Karpas-422 (cell line): ENCODE data around the gene DNAJC8. TPM values are rescaled to one million over a fixed set of nuclear protein-coding genes. Genes with fewer than 3 reads are reported as not detected.

Source experiments
- DNase-seq: peaks from one replicate; pipeline ENCODE4 v3.0.0-alpha.2; 2015
- H2AFZ ChIP-seq: fragments of 200-600 bp; sonication (generic); 2 replicates; pipeline ENCODE4 v1.6.1; 2014; ENCODE audit warnings: antibody characterized with exemption, low read length, mixed read lengths
- H3K27ac ChIP-seq: fragments of 200-600 bp; sonication (generic); 2 replicates; pipeline ENCODE4 v1.5.1; 2014; ENCODE audit warnings: mild to moderate bottlenecking, low read length, moderate library complexity
- H3K27me3 ChIP-seq: fragments of 200-600 bp; sonication (generic); 2 replicates; pipeline ENCODE4 v1.6.1; 2014; ENCODE audit warnings: low read length, mixed read lengths
- H3K36me3 ChIP-seq: fragments of 200-600 bp; sonication (generic); 2 replicates; pipeline ENCODE4 v1.6.1; 2014; ENCODE audit warnings: low read length, mixed read lengths; ENCODE audit not compliant: insufficient read depth
- H3K4me1 ChIP-seq: fragments of 200-600 bp; sonication (generic); 2 replicates; pipeline ENCODE4 v1.6.1; 2014; ENCODE audit warnings: mild to moderate bottlenecking, low read length, mixed read lengths
- H3K4me2 ChIP-seq: fragments of 200-600 bp; sonication (generic); 2 replicates; pipeline ENCODE4 v1.6.1; 2014; ENCODE audit warnings: low read length, low read depth, mild to moderate bottlenecking; ENCODE audit not compliant: poor library complexity, severe bottlenecking
- H3K4me3 ChIP-seq: fragments of 200-600 bp; sonication (generic); 2 replicates; pipeline ENCODE4 v1.5.1; 2014; ENCODE audit warnings: mild to moderate bottlenecking, antibody characterized with exemption, low read length, mixed read lengths
- H3K79me2 ChIP-seq: fragments of 200-600 bp; sonication (generic); 2 replicates; pipeline ENCODE4 v1.6.1; 2014; ENCODE audit warnings: mild to moderate bottlenecking, low read length, mixed read lengths
- H3K9ac ChIP-seq: fragments of 200-600 bp; sonication (generic); 2 replicates; pipeline ENCODE4 v1.6.0; 2014; ENCODE audit warnings: low read length
- H3K9me2 ChIP-seq: fragments of 200-600 bp; sonication (generic), shearing (Covaris generic); replicated peaks from 2 replicates; pipeline ENCODE4 v1.6.0; 2014; ENCODE audit warnings: mild to moderate bottlenecking, low read length, moderate library complexity; ENCODE audit not compliant: insufficient read depth
- H3K9me3 ChIP-seq: fragments of 300-700, 200-600 bp; sonication (generic); 2 replicates; pipeline ENCODE4 v1.6.1; 2014; ENCODE audit warnings: low read length, mixed read lengths
- H4K20me1 ChIP-seq: fragments of 200-600 bp; sonication (generic); 2 replicates; pipeline ENCODE4 v1.6.1; 2014; ENCODE audit warnings: mild to moderate bottlenecking, antibody characterized with exemption, low read length, low read depth; ENCODE audit not compliant: insufficient read depth
- total RNA-seq: library from RNA; depleted of rRNA; stranded (reverse); fragments of >200 nt; shearing (Covaris generic); gene quantifications from 2 replicates; pipeline ENCODE4 v1.2.3, GENCODE V29; 2014; ENCODE audit warnings: low replicate concordance

The DNAJC8 gene
- total RNA-seq, 1 experiment from 2014 or later: 71.8 TPM

DNA sequence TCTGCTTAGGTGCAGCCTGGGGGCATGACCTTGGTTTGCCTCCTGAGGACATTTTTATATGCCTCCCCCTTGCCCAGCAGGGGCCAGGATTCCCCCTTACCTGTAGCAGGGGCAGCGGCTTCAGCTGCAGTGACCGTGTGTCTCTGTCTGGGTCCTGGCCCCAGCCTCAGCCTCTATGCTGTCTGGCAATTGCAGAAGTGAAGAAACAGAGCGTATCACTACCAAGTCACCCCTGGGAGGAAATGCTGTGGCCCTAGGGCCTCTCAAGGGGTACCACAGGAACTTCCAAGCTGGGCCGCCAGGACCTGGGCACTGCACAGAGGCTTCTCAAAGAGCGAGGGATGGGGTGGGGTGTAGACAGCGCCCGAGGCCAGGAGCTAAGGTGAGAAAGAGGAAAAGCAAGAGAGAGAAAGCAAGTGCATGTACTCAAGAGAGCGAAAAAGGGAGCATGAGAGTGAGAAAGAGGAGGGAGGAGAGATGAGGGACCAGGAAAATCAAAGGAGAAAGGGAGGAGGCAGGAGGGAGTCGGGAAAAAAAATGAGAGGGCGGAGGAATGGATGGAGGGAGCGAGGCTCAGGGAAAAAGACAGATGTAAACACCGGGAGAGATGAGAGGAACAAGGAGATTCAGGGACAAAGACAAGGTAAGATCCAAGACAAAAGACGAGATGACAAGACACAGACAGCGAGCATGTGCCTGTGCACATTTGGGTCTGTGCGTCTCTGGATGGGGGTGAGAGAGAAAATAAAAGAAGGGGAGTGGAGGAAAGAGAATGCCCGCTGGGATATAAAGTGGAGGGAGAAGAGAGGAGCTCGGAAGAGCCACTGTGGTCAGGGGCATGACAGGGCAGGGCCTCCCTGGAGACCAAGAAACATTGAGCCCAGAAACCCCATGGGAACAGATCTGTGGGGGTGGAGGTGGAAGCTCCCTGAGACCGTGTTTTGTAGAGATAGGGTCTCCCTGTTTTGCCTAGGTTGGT, 56.0 kb downstream of the DNAJC8 start, which contains the start of gene PTAFR:
Gene PTAFR (minus strand): TSS at position 199 of the 979 bp plus-strand sequence. CDS start 25,669 bp downstream, outside the sequence.
- Histone ChIP-seq H3K4me3 (peak within 1 kb of the TSS; percentile 93), H3K79me2 (peaks cover 25% of the 10 kb centered on the region), H3K36me3 (no peaks in the 10 kb centered on the region), H2AFZ (no peak within 1 kb of the TSS), H3K4me1 (peaks cover 71% of the 10 kb centered on the region), H3K27me3 (no peaks in the 10 kb centered on the region), H3K9ac (peak within 1 kb of the TSS; percentile 88), H3K9me3 (no peaks in the 10 kb centered on the region), H4K20me1 (no peaks in the 10 kb centered on the region), H3K4me2 (peak within 1 kb of the TSS; percentile 89), H3K27ac (peak within 1 kb of the TSS; percentile 96), H3K9me2 (no peaks in the 10 kb centered on the region)
- peak; percentile 94 for DNase-seq

DNA sequence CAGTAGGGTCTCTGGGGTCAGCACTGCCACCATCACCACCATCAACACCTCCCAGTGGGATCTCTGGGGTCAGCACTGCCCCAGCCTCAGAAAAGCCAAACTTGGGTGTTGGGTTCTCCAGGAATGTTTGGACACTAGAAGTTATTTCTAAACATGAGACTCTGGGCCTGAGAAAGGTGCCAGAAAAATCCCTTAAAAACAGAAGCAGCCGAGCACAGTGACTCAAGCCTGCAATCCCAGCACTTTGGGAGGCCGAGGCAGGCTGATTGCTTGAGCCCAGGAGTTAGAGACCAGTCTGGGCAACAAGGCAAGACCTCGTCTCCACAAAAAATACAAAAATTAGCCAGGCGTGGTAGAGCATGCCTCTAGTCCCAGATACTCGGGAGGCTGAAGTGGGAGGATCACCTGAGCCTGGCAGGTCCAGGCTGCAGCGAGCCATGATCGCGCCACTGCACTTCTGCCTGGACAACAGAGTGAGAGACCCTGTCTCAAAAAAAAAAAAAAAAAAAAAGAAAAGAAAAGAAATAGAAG, 56.8 kb downstream of the DNAJC8 start:
- Histone ChIP-seq H3K27me3 (no peaks in the 10 kb centered on the region), H3K9ac (peak overlapping the region; percentile 88), H3K36me3 (peaks cover 4% of the 10 kb centered on the region), H3K79me2 (peaks cover 33% of the 10 kb centered on the region), H3K9me2 (no peaks in the 10 kb centered on the region), H2AFZ (no peak overlapping the region), H3K4me1 (peaks cover 79% of the 10 kb centered on the region), H4K20me1 (no peaks in the 10 kb centered on the region), H3K4me2 (peak overlapping the region; percentile 89), H3K4me3 (peak overlapping the region; percentile 93), H3K27ac (peak overlapping the region; percentile 96), H3K9me3 (no peaks in the 10 kb centered on the region)
- peak; percentile 61 for DNase-seq

DNA sequence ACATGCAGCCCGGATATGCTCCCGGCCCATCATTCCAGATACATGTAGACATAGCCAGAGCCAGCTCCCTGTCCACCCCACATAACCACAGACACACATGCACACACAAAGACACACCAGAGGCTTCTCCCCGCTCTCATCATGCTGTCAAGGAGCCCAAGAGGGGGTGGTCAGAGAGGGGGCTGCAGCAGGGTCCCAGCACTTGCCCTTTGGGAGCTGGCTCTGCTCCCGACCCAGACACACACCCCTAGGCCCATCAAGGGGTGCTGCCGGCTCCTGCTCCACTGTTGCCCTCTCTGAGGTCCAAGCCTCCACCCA, 58.9 kb downstream of the DNAJC8 start:
- Histone ChIP-seq H3K9me2 (no peaks in the 10 kb centered on the region), H3K79me2 (peaks cover 48% of the 10 kb centered on the region), H3K4me1 (peaks cover 75% of the 10 kb centered on the region), H3K4me2 (peak overlapping the region; percentile 89), H3K9me3 (no peaks in the 10 kb centered on the region), H3K27ac (peak overlapping the region; percentile 96), H2AFZ (no peak overlapping the region), H3K4me3 (peak overlapping the region; percentile 93), H4K20me1 (no peaks in the 10 kb centered on the region), H3K27me3 (no peaks in the 10 kb centered on the region), H3K36me3 (peaks cover 10% of the 10 kb centered on the region), H3K9ac (peak overlapping the region; percentile 88)
- DNase-seq: no peak

DNA sequence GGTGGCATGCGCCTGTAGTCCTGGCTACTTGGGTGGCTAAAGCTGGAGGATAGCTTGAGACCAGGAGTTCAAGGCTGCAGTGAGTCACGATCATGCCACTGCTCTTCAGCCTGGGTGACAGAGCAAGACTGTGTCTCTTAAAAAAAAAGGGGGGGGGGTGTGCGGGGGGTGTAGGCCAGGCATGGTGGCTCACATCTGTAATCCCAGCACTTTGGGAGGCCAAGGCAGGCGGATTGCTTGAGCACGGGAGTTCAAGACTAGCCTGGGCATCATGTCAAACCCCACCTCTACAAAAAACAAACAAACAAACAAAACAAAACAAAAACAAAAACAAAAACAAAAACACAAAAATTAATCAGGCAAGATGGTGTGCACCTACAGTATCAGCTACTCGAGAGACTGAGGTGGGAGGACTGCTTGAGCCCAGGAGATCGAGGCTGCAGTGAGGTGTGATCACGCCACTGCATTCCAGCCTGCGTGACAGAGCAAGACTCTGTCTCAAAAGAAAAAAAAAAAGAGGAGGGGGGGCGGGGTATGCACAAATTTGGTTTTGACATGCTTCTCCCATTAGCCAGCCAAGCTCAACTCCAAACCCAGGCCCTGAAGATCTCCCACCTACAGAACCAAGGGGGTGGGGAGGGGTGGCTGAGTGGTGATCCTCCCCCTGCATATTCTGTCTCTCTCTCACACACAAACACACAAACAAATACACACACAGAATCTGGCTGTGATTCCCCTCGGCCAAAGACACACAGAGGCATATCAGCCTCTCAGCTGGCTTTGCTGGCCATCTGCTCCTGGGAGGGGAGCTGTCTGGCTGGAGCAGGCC, 59.5 kb downstream of the DNAJC8 start:
- peak; percentile 65 for DNase-seq
- Histone ChIP-seq H3K79me2 (peaks cover 54% of the 10 kb centered on the region), H3K4me3 (peak overlapping the region; percentile 93; the same call in 1 of the 2 replicates), H3K27ac (peak overlapping the region; percentile 96), H3K4me2 (peak overlapping the region; percentile 89), H3K9me2 (no peaks in the 10 kb centered on the region), H3K9ac (peak overlapping the region; percentile 88), H4K20me1 (no peaks in the 10 kb centered on the region), H3K9me3 (no peaks in the 10 kb centered on the region), H3K27me3 (no peaks in the 10 kb centered on the region), H3K36me3 (peaks cover 13% of the 10 kb centered on the region), H2AFZ (no peak overlapping the region), H3K4me1 (peaks cover 75% of the 10 kb centered on the region)

DNA sequence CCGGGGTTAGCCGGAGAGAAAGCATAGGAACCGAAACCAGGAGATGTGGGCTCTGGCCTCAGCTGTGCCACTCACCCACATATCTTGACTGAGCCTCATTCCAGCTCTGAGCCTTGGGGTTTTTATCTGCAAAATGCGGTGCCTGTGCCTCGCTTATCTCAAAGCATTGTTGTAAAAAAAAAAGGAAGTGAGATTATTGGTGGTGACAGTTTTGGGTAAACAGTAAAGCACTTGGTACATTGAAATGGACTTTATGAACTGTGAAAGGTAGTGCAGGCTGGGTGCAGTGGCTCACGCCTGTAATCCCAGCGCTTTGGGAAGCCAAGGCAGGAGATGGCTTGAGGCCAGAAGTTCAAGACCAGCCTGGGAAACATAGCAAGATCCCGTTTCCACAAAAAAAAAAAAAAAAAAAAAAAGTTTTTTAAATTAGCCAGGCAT, 60.1 kb downstream of the DNAJC8 start:
- Histone ChIP-seq H3K27ac (peak overlapping the region; percentile 96), H2AFZ (no peak overlapping the region), H3K79me2 (peaks cover 57% of the 10 kb centered on the region), H3K4me2 (peak overlapping the region; percentile 89), H3K9me3 (no peaks in the 10 kb centered on the region), H3K9ac (peak overlapping the region; percentile 88), H3K4me3 (peak overlapping the region; percentile 93), H4K20me1 (no peaks in the 10 kb centered on the region), H3K4me1 (peaks cover 72% of the 10 kb centered on the region), H3K36me3 (peaks cover 13% of the 10 kb centered on the region), H3K27me3 (no peaks in the 10 kb centered on the region), H3K9me2 (no peaks in the 10 kb centered on the region)
- peak; percentile 95 for DNase-seq

DNA sequence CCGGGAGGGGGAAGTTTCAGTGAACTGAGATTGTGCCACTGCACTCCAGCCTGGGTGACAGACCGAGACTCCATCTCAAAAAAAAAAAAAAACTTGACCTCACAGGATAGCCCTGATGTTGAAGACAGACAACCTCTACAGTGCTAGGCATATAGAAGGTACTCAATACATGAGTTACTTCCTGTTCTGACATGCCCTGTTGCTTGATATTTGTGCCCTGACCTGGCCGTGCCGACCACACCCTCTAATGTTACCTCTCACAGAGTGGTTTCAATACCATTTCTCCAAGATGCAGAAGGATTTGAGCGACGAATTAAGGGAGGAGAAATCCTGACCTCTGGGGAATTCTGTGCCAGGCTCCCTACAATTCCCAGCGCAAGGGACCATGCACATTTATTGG, 61.6 kb downstream of the DNAJC8 start:
- H3K9ac ChIP-seq: peak overlapping the region; percentile 88; the same call in 1 of the 2 replicates
- H4K20me1 ChIP-seq: no peaks in the 10 kb centered on the region
- H3K9me2 ChIP-seq: no peaks in the 10 kb centered on the region
- H3K4me2 ChIP-seq: peak overlapping the region; percentile 89
- H3K27ac ChIP-seq: peak overlapping the region; percentile 96
- H3K9me3 ChIP-seq: no peaks in the 10 kb centered on the region
- peaks cover 57% of the 10 kb centered on the region for H3K4me1 ChIP-seq
- H3K36me3 ChIP-seq: peaks cover 13% of the 10 kb centered on the region
- peaks cover 68% of the 10 kb centered on the region for H3K79me2 ChIP-seq
- no peaks in the 10 kb centered on the region for H3K27me3 ChIP-seq
- H3K4me3 ChIP-seq: no peak overlapping the region
- no peak for DNase-seq
- H2AFZ ChIP-seq: no peak overlapping the region

DNA sequence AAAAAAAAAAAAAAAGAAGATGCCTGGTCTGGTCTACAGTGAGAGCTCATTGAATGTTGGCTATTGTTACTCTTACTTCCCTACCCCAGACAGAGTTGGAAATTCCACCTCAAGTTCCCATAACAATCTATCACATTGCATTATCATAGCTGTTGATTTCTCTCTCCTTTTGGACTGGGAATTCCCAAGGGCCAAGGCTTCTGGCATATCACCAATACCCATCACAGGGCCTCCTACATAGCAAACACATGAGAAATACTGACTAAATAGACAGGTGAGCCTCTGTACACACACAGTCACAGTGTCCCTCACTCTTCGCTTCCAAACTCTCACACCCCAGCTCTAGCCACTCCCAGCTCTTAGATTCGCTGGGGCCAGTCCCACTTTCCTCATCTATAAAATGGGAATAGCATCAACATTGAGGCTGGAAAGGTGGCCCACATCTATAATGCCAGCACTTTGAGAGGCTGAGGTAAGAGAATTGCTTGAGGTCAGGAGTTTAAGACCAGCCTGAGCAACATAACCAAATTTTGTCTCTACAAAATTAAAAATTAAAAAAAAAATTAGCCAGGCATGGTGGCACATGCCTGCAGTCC, 62.7 kb downstream of the DNAJC8 start:
- H3K9me2 ChIP-seq: no peaks in the 10 kb centered on the region
- H3K4me3 ChIP-seq: no peak overlapping the region
- H3K79me2 ChIP-seq: peaks cover 71% of the 10 kb centered on the region
- H3K27ac ChIP-seq: peak overlapping the region; percentile 30; the same call in 1 of the 2 replicates
- no peak for DNase-seq
- no peak overlapping the region for H3K9ac ChIP-seq
- no peaks in the 10 kb centered on the region for H3K27me3 ChIP-seq
- no peak overlapping the region for H3K4me2 ChIP-seq
- no peak overlapping the region for H2AFZ ChIP-seq
- H3K4me1 ChIP-seq: peaks cover 49% of the 10 kb centered on the region
- H4K20me1 ChIP-seq: no peaks in the 10 kb centered on the region
- peaks cover 13% of the 10 kb centered on the region for H3K36me3 ChIP-seq
- no peaks in the 10 kb centered on the region for H3K9me3 ChIP-seq
